Stomach (tissue), 9 donors: ENCODE data around the gene C1QC. TPM values are rescaled to one million over a fixed set of nuclear protein-coding genes. Genes with fewer than 3 reads are reported as not detected.

Experiments used
- DNase-seq, 2 donors: peaks; one replicate each; pipeline versions ENCODE4 v3.0.0 to v3.0.0-alpha.2; 2013 to 2019
- H3K27ac ChIP-seq, 5 donors: fragments of 200-600 bp in 4 of 5; sonication (generic) in 4 of 5; one replicate each; pipeline ENCODE4 v1.5.1; 2013 to 2019; ENCODE audit warnings: mild to moderate bottlenecking in 1 of 5, moderate library complexity in 1 of 5
- H3K27me3 ChIP-seq, 3 donors: fragments of 200-600 bp; sonication (generic); one replicate each; pipeline ENCODE4 v1.5.1; 2017 to 2019; ENCODE audit warnings: mixed run types in 1 of 3
- H3K36me3 ChIP-seq, 4 donors: fragments of 200-600 bp; sonication (generic); 1 replicate in 3 of 4; 2 replicates in 1 of 4; pipeline ENCODE4 v1.5.1; 2016 to 2019
- H3K4me1 ChIP-seq, 4 donors: fragments of 200-600 bp; sonication (generic); one replicate each; pipeline ENCODE4 v1.5.1; 2016 to 2019
- H3K4me3 ChIP-seq, 4 donors: fragments of 200-600 bp; sonication (generic) in 3 of 4; one replicate each; pipeline ENCODE4 v1.5.1; 2016 to 2019; ENCODE audit warnings: mild to moderate bottlenecking in 1 of 4
- H3K9me3 ChIP-seq, 4 donors: fragments of 200-600 bp; sonication (generic); one replicate each; pipeline ENCODE4 v1.5.1; 2016 to 2019
- CTCF ChIP-seq, 7 experiments: fragments of 450-650 bp in 4 of 7; fragments of 200-600 bp in 3 of 7; sonication (generic) in 3 of 7; IDR thresholded peaks; one replicate each; pipeline ENCODE4 v1.5.1; 2016 to 2019; ENCODE audit warnings: antibody characterized with exemption in 7 of 7, control low read depth in 2 of 7, mild to moderate bottlenecking in 1 of 7
- EP300 ChIP-seq: sonication (generic); formaldehyde crosslinking; IDR thresholded peaks from one replicate; pipeline ENCODE4 v1.6.1; 2017; ENCODE audit warnings: antibody characterized with exemption
- POLR2A ChIP-seq, 4 donors: fragments of 450-650 bp; IDR thresholded peaks; one replicate each; pipeline ENCODE4 v1.6.1; 2016; ENCODE audit warnings: antibody characterized with exemption in 4 of 4, control low read depth in 2 of 4, mild to moderate bottlenecking in 1 of 4, moderate library complexity in 1 of 4
- POLR2AphosphoS5 ChIP-seq, 3 donors: sonication (generic); formaldehyde crosslinking; IDR thresholded peaks; one replicate each; pipeline ENCODE4 v1.6.1; 2016; ENCODE audit warnings: antibody characterized with exemption in 3 of 3
- WGBS, 5 donors: extraction: QIAGEN DNeasy Blood & Tissue Kit in 3 of 5; methylation state at CpG; one replicate each; pipeline versions ENCODE4 v1.1.5 to v1.1.7; 2013 to 2018; 5-methylcytosine and 5-hydroxymethylcytosine counted together
- intact Hi-C: fragments of 100-400 bp; cut with DNase I; formaldehyde crosslinking; loops from one replicate; pipeline ENCODE4 v1.15.1; 2023; ENCODE audit warnings: low total_unique reads
- polyA plus RNA-seq, 3 donors: library from polyadenylated mRNA; stranded (reverse); fragments of 200-250 nt; gene quantifications; one replicate each; pipeline ENCODE4 v1.2.3, GENCODE V29; 2013
- total RNA-seq, 5 donors: library from RNA; depleted of rRNA; stranded (reverse); fragments of >200 nt; gene quantifications; one replicate each; pipeline versions ENCODE4 v1.1.0 to v1.2.3, GENCODE V29; 2014 to 2016
- donor health status: healthy with polysubstance abuse.
- donor health status: Bipolar disorder and iron deficiency.
- donor health status: healthy.

The C1QC gene
- total and polyA plus RNA-seq, 8 donors = 27.8 to 181 (median 60.5) TPM

- no peak for TF ChIP-seq POLR2AphosphoS5 (IDR thresholded peaks at IDR 0.05)
- TF ChIP-seq POLR2A (IDR thresholded peaks at IDR 0.05) = no peak
- TF ChIP-seq CTCF (IDR thresholded peaks at IDR 0.05) = no peak
- TF ChIP-seq EP300 = no peak
- intact Hi-C loops = loop anchor here (2.0 kb wide), 1 partner anchor 220 kb away; no protein-coding TSS in a partner anchor
- WGBS, 5 donors = 53 to 70% (median 62%) methylated on average over 8 of the region's 8 CpGs
Observed at GRCh38 chr1:22641247-22641646, 2.2 kb upstream of the C1QC start.

GRCh38 chr1:22641906-22642636, 1.4 kb upstream of the C1QC start:
- Histone ChIP-seq H3K36me3 (no peaks in the 10 kb centered on the region), H3K9me3 (no peaks in the 10 kb centered on the region), H3K4me3 (no peak overlapping the region), H3K27ac (peak overlapping the region in 1 of 5 donors; percentile 8), H3K4me1 (peaks cover 0 to 10% (median 7%) of the 10 kb centered on the region in 4 donors), H3K27me3 (peaks cover 0 to 59% (median 0%) of the 10 kb centered on the region in 3 donors)
- peak; percentile 88 to 90 for DNase-seq
- 7 to 13% (median 8%) methylated on average over 9 to 18 of the region's 18 CpGs for WGBS, 5 donors
- intact Hi-C loops = loop anchor here (2.0 kb wide), 1 partner anchor 221 kb away; no protein-coding TSS in a partner anchor
- TF ChIP-seq POLR2AphosphoS5 (IDR thresholded peaks at IDR 0.05) (peak in 1 of 3 donors; percentile 55), POLR2A (IDR thresholded peaks at IDR 0.05) (no peak), EP300 (no peak), CTCF (IDR thresholded peaks at IDR 0.05) (peak in 6 of 7 experiments; percentile 12 to 89 (median 82))

More at GRCh38 chr1:22641247-22641646, 2.2 kb upstream of the C1QC start:
- Histone ChIP-seq H3K9me3 (no peaks in the 10 kb centered on the region), H3K4me1 (peaks cover 0 to 10% (median 7%) of the 10 kb centered on the region in 4 donors), H3K27me3 (peaks cover 0 to 63% (median 0%) of the 10 kb centered on the region in 3 donors), H3K4me3 (no peak overlapping the region), H3K36me3 (no peaks in the 10 kb centered on the region), H3K27ac (no peak overlapping the region)
- no peak for DNase-seq

GRCh38 chr1:22643928-22644327, 495 bp downstream of the C1QC start:
- DNase-seq = no peak
- H3K4me3 ChIP-seq = peak overlapping the region; percentile 8 to 31 (median 21)
- intact Hi-C loops = no loop called here
- no peaks in the 10 kb centered on the region for H3K9me3 ChIP-seq
- TF ChIP-seq POLR2AphosphoS5 (IDR thresholded peaks at IDR 0.05) (no peak), POLR2A (IDR thresholded peaks at IDR 0.05) (no peak), EP300 (no peak), CTCF (IDR thresholded peaks at IDR 0.05) (no peak)
- H3K4me1 ChIP-seq = peaks cover 0 to 10% (median 7%) of the 10 kb centered on the region in 4 donors
- 62 to 79% (median 69%) methylated on average over 5 to 12 of the region's 12 CpGs for WGBS, 5 donors
- H3K27me3 ChIP-seq = peaks cover 0 to 49% (median 0%) of the 10 kb centered on the region in 3 donors
- no peaks in the 10 kb centered on the region for H3K36me3 ChIP-seq
- peak overlapping the region in 3 of 5 donors; percentile 29 to 50 (median 34) for H3K27ac ChIP-seq

GRCh38 chr1:22645931-22646330, 2.5 kb downstream of the C1QC start:
- no peak overlapping the region for H3K27ac ChIP-seq
- H3K9me3 ChIP-seq = no peaks in the 10 kb centered on the region
- WGBS, 5 donors = 53 to 85% (median 72%) methylated on average over 7 of the region's 7 CpGs
- peaks cover 0 to 10% (median 7%) of the 10 kb centered on the region in 4 donors for H3K4me1 ChIP-seq
- intact Hi-C loops = no loop called here
- H3K27me3 ChIP-seq = peaks cover 0 to 42% (median 0%) of the 10 kb centered on the region in 3 donors
- DNase-seq = no peak
- H3K36me3 ChIP-seq = no peaks in the 10 kb centered on the region
- TF ChIP-seq CTCF (IDR thresholded peaks at IDR 0.05) (no peak), POLR2A (IDR thresholded peaks at IDR 0.05) (no peak), POLR2AphosphoS5 (IDR thresholded peaks at IDR 0.05) (no peak), EP300 (no peak)
- H3K4me3 ChIP-seq = peak overlapping the region in 1 of 4 donors; percentile 4
